ENCODE measurements around the gene SMCR8. TPM values are rescaled to one million over a fixed set of nuclear protein-coding genes. Genes with fewer than 3 reads are reported as not detected.

SMCR8 gene
- total RNA-seq, 1 experiment from 2014 or later: 28.4 TPM

Small RNAs within 50 kb of the gene (microRNA-seq; reads per million reads assigned to microRNA genes)
- not detected for gene MIR6778

Other genes starting within 250 kb of the SMCR8 start
- gene DRG2, start 227.3 kb upstream of the SMCR8 start, total RNA-seq (2022): 47.9 and 54.8 TPM in 2 replicates
- 0.21 TPM in 1 of 2 replicates, not detected in the other for gene MYO15A, start 206.5 kb upstream of the SMCR8 start, total RNA-seq (2022)
- gene ALKBH5, start 131.5 kb upstream of the SMCR8 start, total RNA-seq (2022): 99.0 and 101 TPM in 2 replicates
- gene LLGL1, start 89.7 kb upstream of the SMCR8 start, total RNA-seq (2022): 39.5 and 41.3 TPM in 2 replicates
- gene FLII, start 56.6 kb upstream of the SMCR8 start, total RNA-seq (2022): 343 and 392 TPM in 2 replicates
- gene MIEF2, start 54.6 kb upstream of the SMCR8 start, total RNA-seq (2022): 22.3 and 22.8 TPM in 2 replicates
- 73.7 and 81.1 TPM in 2 replicates for gene TOP3A, start 299 bp upstream of the SMCR8 start, total RNA-seq (2022)
- 69.4 and 72.4 TPM in 2 replicates for gene SHMT1, start 48.3 kb downstream of the SMCR8 start, total RNA-seq (2022)
- not detected in 2 replicates for gene EVPLL, start 62.5 kb downstream of the SMCR8 start, total RNA-seq (2022)
- gene LGALS9C, start 161.5 kb downstream of the SMCR8 start, total RNA-seq (2022): not detected in 2 replicates